ENCODE measurements around the gene PLD1.

GRCh38 chr3:171652932-171653331 is 157.4 kb downstream of the PLD1 start:
- no peak for TF ChIP-seq POLR2A (IDR thresholded peaks at IDR 0.05; ENCODE audit: low read length)
- TF ChIP-seq GATA1 (IDR thresholded peaks at IDR 0.05; ENCODE audit: low read depth, low read length), result no peak
